Esophagus muscularis mucosa (tissue), 4 donors: ENCODE measurements around the gene CIITA. TPM values are rescaled to one million over a fixed set of nuclear protein-coding genes. Genes with fewer than 3 reads are reported as not detected.
"Not testable (repeated sequence)": the region's sequence is repeated elsewhere in the genome, so short reads cannot be mapped to it uniquely, and the experiment has no call there.

ENCODE experiments used
- DNase-seq: peaks from one replicate; pipeline ENCODE4 v3.0.0-alpha.2; 2017; ENCODE audit errors: extremely low spot score
- H3K27ac ChIP-seq, 4 donors: fragments of 200-600 bp; sonication (generic); replicated peaks in 1 of 4; 1 replicate in 3 of 4; 2 replicates in 1 of 4; pipeline ENCODE4 v1.5.1; 2016 to 2019; ENCODE audit warnings: mild to moderate bottlenecking in 1 of 4
- H3K27me3 ChIP-seq, 4 donors: fragments of 200-600 bp; sonication (generic); one replicate each; pipeline versions ENCODE4 v1.5.1 to v1.6.0; 2016 to 2019
- H3K36me3 ChIP-seq, 4 donors: fragments of 200-600 bp; sonication (generic); one replicate each; pipeline ENCODE4 v1.5.1; 2016 to 2019
- H3K4me1 ChIP-seq, 4 donors: fragments of 200-600 bp; sonication (generic); one replicate each; pipeline ENCODE4 v1.5.1; 2016 to 2019
- H3K4me3 ChIP-seq, 4 donors: fragments of 200-600 bp; sonication (generic); 1 replicate in 2 of 4; 2 replicates in 2 of 4; pipeline ENCODE4 v1.5.1; 2016 to 2019; ENCODE audit warnings: mild to moderate bottlenecking in 4 of 4, moderate library complexity in 1 of 4
- H3K9me3 ChIP-seq, 4 donors: fragments of 200-600 bp; sonication (generic); 1 replicate in 3 of 4; 2 replicates in 1 of 4; pipeline ENCODE4 v1.5.1; 2016 to 2019
- CTCF ChIP-seq, 3 experiments: fragments of 200-600 bp in 2 of 3; fragments of 450-650 bp in 1 of 3; sonication (generic) in 2 of 3; IDR thresholded peaks; one replicate each; pipeline ENCODE4 v1.5.1; 2017 to 2019; ENCODE audit warnings: antibody characterized with exemption in 3 of 3, mild to moderate bottlenecking in 2 of 3, moderate library complexity in 1 of 3
- EP300 ChIP-seq: sonication (generic); formaldehyde crosslinking; IDR thresholded peaks from one replicate; pipeline ENCODE4 v1.6.1; 2017; ENCODE audit warnings: antibody characterized with exemption
- POLR2A ChIP-seq: fragments of 450-650 bp; IDR thresholded peaks from one replicate; pipeline ENCODE4 v1.6.1; 2017; ENCODE audit warnings: antibody characterized with exemption, moderate library complexity, mild to moderate bottlenecking, low read depth
- POLR2AphosphoS5 ChIP-seq, 2 donors: sonication (generic); formaldehyde crosslinking; IDR thresholded peaks; one replicate each; pipeline ENCODE4 v1.6.1; 2017; ENCODE audit warnings: antibody characterized with exemption in 2 of 2
- WGBS: methylation state at CpG from one replicate; pipeline ENCODE4 v1.1.5; 2018; 5-methylcytosine and 5-hydroxymethylcytosine counted together
- intact Hi-C: fragments of 100-400 bp; cut with DNase I; formaldehyde crosslinking; loops from one replicate; pipeline ENCODE4 v1.15.1; 2023
- total RNA-seq, 4 donors: library from RNA; depleted of rRNA; stranded (reverse); fragments of >200 nt; gene quantifications; one replicate each; pipeline versions ENCODE4 v1.1.0 to v1.2.1, GENCODE V29; 2016

CIITA gene
- total RNA-seq, 4 donors from 2014 or later = 6.8 to 11.2 (median 8.9) TPM

GRCh38 chr16:10964891-10965326, 87.9 kb downstream of the CIITA start:
- no peak for DNase-seq
- 89% methylated on average over 8 of the region's 8 CpGs for WGBS
- Histone ChIP-seq H3K36me3 (peaks cover 12 to 56% (median 29%) of the 10 kb centered on the region in 4 donors), H3K27me3 (no peaks in the 10 kb centered on the region), H3K4me1 (peaks cover 7 to 23% (median 13%) of the 10 kb centered on the region in 4 donors), H3K9me3 (no peaks in the 10 kb centered on the region), H3K27ac (no peak overlapping the region), H3K4me3 (no peak overlapping the region)
- intact Hi-C loops = loop anchor here (5.0 kb wide), 2 partner anchors 192 to 392 kb away; no protein-coding TSS in a partner anchor
- no peak for TF ChIP-seq CTCF (IDR thresholded peaks at IDR 0.05)
- no peak for TF ChIP-seq POLR2A
- TF ChIP-seq POLR2AphosphoS5 (IDR thresholded peaks at IDR 0.05) = no peak
- TF ChIP-seq EP300 = no peak

DNA sequence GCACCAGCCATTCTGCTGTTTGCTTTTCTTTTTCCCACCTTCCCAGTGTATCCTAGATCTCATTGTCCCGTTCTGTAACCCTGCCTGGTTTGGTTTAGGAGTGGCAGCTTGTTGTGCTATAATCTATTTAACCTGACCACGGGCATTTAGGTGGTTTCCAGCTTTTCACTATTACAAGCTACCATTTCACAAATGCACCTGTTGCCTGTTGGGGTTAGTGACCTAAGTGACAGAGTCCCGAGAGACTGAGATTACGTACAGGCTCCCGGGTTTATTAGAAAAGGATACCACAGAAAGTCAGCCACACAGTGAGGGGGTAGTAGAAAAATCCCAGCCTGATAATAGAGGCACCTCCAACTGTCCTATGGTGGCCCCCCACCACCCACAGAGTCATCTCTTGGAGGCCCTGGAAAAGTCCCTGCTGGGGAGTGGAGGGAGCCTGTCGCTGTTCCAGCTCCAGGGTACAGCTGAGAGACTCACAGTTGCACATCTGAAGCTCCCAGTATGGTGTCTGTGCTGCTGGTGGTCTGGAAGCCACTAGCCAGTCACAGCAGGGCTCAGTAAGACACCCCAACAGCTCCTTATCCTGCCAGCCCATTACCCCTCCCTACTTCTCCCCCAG, 88.5 kb downstream of the CIITA start:
- intact Hi-C loops = loop anchor here (5.0 kb wide), 1 partner anchor 192 kb away; no protein-coding TSS in a partner anchor

GRCh38 chr16:10966129-10966528, 89.1 kb downstream of the CIITA start:
- H3K4me1 ChIP-seq = peaks cover 7 to 18% (median 12%) of the 10 kb centered on the region in 4 donors
- intact Hi-C loops = loop anchor here (5.0 kb wide), 1 partner anchor 191 kb away; no protein-coding TSS in a partner anchor
- 92% methylated on average over 5 of the region's 5 CpGs for WGBS
- TF ChIP-seq CTCF (IDR thresholded peaks at IDR 0.05) (no peak), EP300 (no peak), POLR2AphosphoS5 (IDR thresholded peaks at IDR 0.05) (no peak), POLR2A (no peak)
- no peaks in the 10 kb centered on the region for H3K27me3 ChIP-seq
- H3K36me3 ChIP-seq = peaks cover 12 to 69% (median 39%) of the 10 kb centered on the region in 4 donors
- no peak overlapping the region for H3K4me3 ChIP-seq
- H3K27ac ChIP-seq = no peak overlapping the region
- no peak for DNase-seq
- H3K9me3 ChIP-seq = no peaks in the 10 kb centered on the region

More for the DNA sequence above, 88.5 kb downstream of the CIITA start:
- no peaks in the 10 kb centered on the region for H3K9me3 ChIP-seq
- no peak for DNase-seq
- H3K27ac ChIP-seq = no peak overlapping the region
- H3K27me3 ChIP-seq = no peaks in the 10 kb centered on the region
- 91% methylated on average over 5 of the region's 6 CpGs for WGBS
- peaks cover 12 to 63% (median 34%) of the 10 kb centered on the region in 4 donors for H3K36me3 ChIP-seq
- peaks cover 7 to 20% (median 13%) of the 10 kb centered on the region in 4 donors for H3K4me1 ChIP-seq
- H3K4me3 ChIP-seq = no peak overlapping the region
- TF ChIP-seq POLR2AphosphoS5 (IDR thresholded peaks at IDR 0.05) (no peak), POLR2A (no peak), CTCF (IDR thresholded peaks at IDR 0.05) (no peak), EP300 (no peak)

DNA sequence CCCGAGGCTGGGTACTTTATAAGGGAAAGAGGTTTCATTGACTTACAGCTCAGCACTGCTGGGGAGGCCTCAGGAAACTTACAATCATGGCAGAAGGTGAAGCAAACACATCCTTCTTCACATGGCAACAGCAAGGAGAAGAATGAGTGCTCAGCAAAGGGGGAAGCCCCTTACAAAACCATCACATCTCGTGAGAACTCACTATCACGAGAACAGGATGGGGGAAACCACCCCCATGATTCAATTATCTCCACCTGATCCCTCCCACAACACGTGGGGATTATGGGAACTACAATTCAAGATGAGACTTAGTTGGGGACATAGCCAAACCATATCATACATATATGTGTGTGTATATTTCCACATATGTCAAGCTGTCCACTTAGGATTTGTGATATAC, 89.6 kb downstream of the CIITA start:
- not testable (repeated sequence) for H3K27ac ChIP-seq, H3K27me3 ChIP-seq, H3K9me3 ChIP-seq, DNase-seq, H3K4me3 ChIP-seq
- H3K4me1 ChIP-seq = peaks cover 9 to 18% (median 10%) of the 10 kb centered on the region in 4 donors
- intact Hi-C loops = loop anchor here (5.0 kb wide), 1 partner anchor 191 kb away; no protein-coding TSS in a partner anchor
- H3K36me3 ChIP-seq = peaks cover 12 to 67% (median 41%) of the 10 kb centered on the region in 4 donors
- WGBS = 55% methylated on average over 4 of the region's 4 CpGs

- no peak for TF ChIP-seq POLR2A
- H3K27ac ChIP-seq = no peak overlapping the region
Observed at GRCh38 chr16:10967986-10968385, 91.0 kb downstream of the CIITA start.

More at GRCh38 chr16:10967986-10968385, 91.0 kb downstream of the CIITA start:
- Histone ChIP-seq H3K27me3 (no peaks in the 10 kb centered on the region), H3K4me1 (peaks cover 14 to 22% (median 16%) of the 10 kb centered on the region in 4 donors), H3K4me3 (no peak overlapping the region), H3K9me3 (no peaks in the 10 kb centered on the region), H3K36me3 (peaks cover 4 to 65% (median 39%) of the 10 kb centered on the region in 4 donors)
- no peak for DNase-seq
- no CpG with 5 or more reads among the region's 5 CpGs for WGBS
- intact Hi-C loops = loop anchor here (5.0 kb wide), 1 partner anchor 189 kb away; no protein-coding TSS in a partner anchor
